ENCODE measurements around the gene NTHL1.

The NTHL1 gene

DNA sequence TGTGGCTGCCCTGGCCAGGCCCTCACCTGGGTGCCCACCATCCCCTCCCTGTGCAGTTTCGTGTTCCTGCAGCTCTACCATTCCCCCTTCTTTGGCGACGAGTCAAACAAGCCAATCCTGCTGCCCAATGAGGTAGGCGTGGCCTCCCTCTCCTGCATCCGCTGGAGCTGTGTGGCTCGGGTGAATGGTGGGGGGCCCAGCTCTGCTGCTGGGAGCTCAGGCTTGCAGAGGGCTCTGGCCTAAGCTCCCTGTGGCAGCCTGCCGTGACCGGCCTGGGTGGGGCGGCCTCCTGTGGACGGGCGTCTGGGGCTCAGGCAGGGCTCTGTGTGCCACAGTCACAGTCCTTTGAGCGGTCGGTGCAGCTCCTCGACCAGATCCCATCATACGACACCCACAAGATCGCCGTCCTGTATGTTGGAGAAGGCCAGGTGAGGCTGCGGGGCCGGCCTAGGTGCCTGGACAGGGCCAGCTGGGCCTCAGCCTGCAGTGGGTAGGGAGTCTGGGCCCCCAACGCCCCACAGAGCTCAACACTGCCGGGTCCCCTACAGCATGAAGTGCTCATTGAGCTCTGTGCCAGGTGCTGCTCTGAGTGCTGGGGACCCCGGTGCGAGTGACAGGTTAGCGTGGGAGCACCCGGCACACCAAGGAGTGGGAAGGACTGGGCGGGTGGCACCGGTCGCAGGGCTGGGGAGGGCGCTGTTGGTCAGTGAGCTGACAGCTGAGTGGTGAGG lies 37.4 kb upstream of the NTHL1 start:
- no peak for DNase-seq

DNA sequence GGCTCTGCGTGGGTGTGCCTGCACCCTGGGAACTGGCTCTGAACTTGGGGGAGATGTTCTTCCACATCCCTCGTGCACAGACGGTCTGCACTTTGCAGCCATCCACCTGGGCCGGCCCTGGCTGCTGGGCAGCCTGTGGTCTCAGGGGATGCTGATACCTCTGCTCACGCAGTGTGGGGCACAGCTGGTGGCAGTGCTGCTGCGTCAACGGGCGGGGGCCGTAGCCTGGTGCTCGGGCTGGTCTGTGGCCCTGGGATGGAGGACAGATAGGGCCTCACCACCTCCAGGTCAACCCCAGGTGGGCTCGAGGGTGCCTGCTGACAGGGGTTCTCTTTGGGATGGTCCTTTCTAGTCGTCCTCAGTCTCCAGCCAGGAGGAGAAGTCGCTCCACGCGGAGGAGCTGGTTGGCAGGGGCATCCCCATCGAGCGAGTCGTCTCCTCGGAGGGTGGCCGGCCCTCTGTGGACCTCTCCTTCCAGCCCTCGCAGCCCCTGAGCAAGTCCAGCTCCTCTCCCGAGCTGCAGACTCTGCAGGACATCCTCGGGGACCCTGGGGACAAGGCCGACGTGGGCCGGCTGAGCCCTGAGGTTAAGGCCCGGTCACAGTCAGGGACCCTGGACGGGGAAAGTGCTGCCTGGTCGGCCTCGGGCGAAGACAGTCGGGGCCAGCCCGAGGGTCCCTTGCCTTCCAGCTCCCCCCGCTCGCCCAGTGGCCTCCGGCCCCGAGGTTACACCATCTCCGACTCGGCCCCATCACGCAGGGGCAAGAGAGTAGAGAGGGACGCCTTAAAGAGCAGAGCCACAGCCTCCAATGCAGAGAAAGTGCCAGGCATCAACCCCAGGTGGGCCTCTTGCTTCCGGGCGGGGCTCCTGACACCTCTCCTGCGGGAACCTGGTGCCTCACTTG lies 36.5 kb upstream of the NTHL1 start:
- no peak for DNase-seq

DNA sequence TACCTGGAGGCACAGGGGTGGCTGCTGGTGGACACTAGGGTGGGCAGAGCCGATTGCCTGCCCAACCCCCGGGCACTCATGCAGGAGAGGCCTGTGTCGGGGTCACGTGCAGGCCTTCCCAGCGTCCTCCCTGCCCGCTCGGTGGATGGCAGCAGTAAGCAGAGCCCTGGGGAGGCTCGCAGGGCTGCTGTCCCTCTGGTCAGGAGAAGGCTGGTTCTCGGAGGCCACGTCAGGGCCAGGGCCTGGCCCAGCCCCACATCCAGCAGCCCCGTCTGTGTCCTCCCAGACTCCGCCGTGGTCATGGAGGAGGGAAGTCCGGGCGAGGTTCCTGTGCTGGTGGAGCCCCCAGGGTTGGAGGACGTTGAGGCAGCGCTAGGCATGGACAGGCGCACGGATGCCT lies 35.8 kb upstream of the NTHL1 start:
- no peak for DNase-seq

DNA sequence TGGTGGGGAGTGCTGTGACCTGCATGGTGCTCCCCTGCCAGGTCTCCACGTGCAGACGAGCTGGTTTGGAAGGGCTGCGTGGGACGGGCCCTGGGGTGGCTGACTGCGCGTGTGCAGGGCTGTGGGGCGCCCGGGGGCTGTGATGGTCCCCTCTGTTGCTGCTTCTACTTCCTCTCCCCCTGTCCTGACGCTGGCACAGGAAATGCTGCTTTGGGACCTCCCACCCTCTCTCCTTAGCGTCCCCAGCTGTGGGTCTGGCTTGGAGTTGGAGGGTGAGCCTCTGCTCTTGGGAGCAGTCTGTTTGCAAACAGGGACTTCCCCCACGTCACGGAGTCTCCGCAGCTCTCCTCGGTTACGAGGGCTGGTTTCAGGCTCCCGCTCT lies 35.3 kb upstream of the NTHL1 start:
- no peak for DNase-seq

- DNase-seq: no peak
Observed at GRCh38 chr16:2082171-2082982, 34.7 kb upstream of the NTHL1 start.

DNA sequence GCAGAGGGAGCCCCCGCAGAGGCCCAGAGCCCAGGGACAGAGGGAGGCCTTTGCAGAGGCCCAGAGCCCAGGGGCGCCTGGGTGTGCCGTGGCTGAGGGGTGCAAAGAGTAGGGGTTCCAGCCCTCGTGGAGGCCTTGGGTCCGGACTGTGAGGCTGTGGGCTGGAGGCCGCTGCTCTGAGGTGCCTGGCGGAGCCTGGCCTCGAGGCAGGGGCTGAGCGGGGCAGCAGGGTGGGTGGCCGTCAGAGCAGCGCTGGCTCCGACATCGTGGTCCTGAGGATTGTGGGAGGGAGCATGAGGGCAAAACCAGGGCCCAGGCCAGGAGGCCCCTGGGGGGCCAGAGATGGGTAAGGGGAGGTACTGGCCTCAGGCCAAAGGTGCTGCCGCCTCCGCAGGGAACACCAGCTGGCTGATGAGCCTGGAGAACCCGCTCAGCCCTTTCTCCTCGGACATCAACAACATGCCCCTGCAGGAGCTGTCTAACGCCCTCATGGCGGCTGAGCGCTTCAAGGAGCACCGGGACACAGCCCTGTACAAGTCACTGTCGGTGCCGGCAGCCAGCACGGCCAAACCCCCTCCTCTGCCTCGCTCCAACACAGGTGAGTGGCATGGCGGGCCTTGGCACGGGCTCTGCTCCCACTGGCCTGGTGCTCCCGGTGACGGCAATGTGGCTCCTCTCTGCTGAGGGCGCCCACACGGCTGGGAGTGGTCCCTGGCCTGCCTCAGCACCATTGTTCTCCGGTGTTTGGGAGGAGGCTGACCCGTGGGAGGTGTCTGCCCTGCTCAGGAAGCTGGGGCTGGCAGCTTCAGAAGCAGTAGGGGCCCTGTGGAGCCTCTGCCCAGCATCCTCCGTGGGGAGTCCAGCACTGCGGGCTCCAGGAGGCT lies 33.8 kb upstream of the NTHL1 start:
- no peak for DNase-seq

GRCh38 chr16:2079991-2080390 lies 32.4 kb upstream of the NTHL1 start:
- no peak for DNase-seq

- no peak for DNase-seq
Observed at GRCh38 chr16:2079311-2079800, 31.7 kb upstream of the NTHL1 start.

GRCh38 chr16:2078691-2079090 lies 31.1 kb upstream of the NTHL1 start:
- DNase-seq: no peak

DNA sequence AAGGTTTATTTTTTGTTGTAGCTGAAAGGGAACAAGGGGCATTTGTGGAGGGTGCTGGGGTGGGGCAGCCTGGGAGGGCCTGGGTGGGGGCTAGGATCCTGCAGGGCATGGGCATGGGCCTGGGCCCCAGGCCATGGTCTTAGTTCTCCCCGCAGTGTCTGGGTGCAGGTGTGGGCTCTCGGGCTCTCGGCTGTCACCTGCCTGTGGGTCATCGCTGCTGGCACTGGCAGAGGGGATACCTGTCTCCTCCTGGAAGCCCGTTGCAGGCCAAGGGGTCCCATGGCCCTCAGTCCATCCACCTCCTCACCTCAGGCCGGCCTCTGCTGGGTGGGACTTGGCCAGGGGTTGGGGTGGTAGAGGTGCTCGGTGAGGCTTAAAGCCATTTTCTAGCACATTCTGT lies 30.5 kb upstream of the NTHL1 start:
- DNase-seq: no peak

GRCh38 chr16:2077696-2078095 lies 30.1 kb upstream of the NTHL1 start:
- no peak for DNase-seq

DNA sequence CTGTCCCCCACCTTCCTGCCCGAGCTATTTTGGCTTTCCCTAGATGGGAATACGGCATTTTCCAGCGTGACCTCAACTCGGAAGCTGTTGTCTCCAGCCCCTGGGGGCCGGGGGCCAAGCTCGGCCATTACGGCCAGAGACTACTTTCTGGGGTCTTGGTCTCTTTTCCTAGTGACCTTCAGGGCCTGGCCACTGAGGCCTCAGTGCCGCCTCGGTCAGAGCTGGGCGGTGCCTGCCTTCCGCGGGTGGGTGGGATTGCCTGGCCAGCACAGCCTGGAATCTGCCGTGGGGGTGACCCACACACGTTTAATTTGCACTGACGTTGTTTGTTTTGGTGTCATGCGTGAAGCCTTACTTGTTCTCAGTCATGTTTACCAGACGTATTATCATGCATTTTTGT lies 29.4 kb upstream of the NTHL1 start:
- DNase-seq: no peak

DNA sequence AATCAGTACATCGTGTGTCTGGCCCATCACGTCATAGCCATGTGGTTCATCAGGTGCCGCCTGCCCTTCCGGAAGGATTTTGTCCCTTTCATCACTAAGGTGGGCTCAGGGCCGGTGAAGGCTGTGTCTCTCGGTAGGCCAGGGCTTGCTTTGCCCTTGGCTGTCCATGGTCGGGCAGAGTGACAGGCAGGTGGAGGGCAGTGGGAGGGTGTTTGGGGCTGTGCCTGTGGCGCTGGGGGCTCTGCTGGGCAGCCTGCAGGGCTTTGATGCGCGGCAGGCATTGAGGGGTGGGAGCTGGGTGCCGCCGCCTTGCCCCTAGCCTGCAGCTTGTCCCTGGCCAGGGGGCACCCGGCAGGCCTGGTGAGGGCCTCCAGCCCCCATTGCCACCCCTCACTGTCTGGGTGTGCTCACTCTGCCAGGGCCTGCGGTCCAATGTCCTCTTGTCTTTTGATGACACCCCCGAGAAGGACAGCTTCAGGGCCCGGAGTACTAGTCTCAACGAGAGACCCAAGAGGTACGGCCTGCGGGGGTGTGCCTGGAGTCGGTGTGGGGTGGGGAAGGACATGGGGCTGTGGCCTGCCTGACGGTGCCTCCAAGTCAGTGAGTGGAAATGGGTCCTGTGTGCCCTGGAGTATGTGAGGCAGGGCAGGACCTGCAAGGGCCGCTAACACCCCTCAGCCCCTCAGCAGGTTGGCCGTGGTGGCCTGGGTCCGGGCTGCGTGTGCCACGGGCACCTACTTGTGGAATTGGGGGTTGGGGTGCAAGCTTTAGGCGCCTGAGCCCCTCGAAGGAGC lies 28.6 kb upstream of the NTHL1 start:
- no peak for DNase-seq

DNA sequence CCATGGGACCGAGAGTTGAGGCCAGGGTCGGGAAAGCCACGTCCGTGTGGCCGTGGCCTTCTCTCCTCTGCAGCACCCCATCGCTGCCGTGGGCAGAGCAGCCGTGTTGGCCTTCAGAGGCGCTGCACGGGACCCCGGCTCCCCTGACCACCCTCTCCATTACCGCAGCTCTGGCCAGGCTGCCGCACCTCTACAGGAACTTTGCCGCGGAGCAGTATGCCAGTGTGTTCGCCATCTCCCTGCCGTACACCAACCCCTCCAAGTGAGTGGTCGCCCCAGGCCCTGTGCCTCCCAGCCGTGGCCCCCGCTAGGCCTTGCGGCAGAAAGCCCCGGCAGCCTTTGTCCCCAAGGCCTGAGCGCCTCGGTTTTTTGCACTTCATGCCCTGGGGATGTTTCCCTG lies 28.0 kb upstream of the NTHL1 start:
- DNase-seq: no peak

DNA sequence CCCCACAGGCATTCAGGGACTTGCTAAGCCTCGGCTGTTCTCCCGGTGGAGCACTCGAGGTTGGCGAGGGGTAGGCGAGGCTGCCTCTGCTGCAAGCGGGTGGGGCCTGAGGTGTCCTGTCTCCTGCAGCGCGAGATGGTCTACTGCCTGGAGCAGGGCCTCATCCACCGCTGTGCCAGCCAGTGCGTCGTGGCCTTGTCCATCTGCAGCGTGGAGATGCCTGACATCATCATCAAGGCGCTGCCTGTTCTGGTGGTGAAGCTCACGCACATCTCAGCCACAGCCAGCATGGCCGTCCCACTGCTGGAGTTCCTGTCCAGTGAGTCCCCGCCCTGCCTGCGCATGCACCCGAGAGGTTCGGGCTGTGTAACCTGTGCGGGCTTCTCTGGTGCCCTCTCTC lies 26.4 kb upstream of the NTHL1 start:
- DNase-seq: no peak

DNA sequence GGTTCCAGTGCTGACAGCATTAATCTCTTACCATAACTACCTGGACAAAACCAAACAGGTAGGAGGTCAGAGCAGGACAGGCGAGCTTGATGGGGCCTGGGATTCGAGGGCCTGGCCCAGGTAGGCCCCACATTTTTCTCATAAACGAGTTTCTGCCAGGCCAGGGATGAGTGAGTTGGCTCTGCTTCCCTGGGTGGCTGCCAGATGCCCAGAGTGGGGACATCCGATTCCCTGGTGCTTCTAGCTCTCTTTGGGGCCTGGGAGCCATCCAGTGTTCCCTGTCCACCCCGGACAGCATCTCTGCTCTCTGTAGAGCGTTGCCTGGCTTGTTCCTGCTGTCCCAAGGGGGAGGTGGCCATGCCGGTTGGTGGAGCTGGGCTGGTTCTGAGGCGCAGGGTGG lies 25.3 kb upstream of the NTHL1 start:
- DNase-seq: no peak

- DNase-seq: no peak
Observed at GRCh38 chr16:2071454-2072202, 24.0 kb upstream of the NTHL1 start.

DNA sequence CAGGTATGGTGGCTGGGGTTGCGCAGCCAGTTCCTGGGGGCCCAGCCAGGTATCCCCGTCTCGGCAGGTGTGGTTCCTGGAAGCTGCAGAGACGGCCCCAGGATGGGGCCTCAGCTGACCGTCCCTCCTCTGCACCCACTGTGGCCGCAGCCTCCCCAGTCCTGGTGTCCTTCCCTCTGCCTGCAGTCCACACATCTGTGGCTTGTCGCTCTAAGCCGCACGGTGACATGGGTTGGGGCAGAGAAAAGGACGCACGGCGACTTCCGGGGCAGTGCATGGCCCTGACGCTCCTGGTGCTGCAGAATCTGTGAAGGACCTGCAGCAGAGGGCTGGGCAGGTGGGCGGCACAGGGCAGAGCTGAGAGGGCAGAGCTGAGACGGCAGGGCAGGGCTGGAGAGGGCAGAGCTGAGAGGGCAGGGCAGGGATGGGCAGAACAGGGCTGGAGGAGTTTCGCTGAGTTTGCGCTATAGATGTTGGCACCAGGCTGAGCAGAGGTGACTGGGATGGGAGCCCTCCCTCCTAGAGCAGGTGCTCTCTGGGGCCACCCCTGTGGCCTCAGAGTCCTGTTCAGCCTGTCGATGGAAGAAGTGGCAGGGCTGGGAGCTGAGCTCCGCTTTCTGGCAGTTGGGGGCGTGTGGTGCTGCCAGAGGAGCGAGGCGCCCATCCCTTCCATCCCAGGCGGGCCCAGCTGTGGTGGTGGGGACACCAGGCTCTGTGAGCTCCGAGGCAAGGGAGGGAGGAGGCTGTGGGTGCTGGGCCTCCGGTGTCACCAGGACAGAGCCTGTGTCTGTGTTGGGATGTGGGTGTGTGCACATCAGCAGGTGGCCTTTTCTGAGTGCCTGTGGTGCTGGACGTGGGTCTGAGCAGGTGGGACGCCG lies 23.2 kb upstream of the NTHL1 start:
- DNase-seq: no peak

Data from amygdala (tissue), 56 donors.